ENCODE results near the gene ARHGEF28.

- TF ChIP-seq CTCF (conservative IDR thresholded peaks at IDR 0.05; ENCODE audit: low read length) (no peak), EZH2phosphoT487 (IDR thresholded peaks at IDR 0.05; ENCODE audit: borderline replicate concordance) (no peak)
These were observed 235.5 kb downstream of the ARHGEF28 start for GRCh38 chr5:73861313-73861988.

All from Loucy (cell line).